PC-9 (cell line): ENCODE measurements around the gene IFNLR1.

Source experiments
- CTCF ChIP-seq: fragments of 200-600 bp; sonication (generic); conservative IDR thresholded peaks from 2 replicates; pipeline ENCODE4 v1.6.1; 2017; ENCODE audit warnings: mixed run types, antibody characterized with exemption, mild to moderate bottlenecking, moderate library complexity
- EZH2 ChIP-seq: fragments of 200-600 bp; sonication (generic); IDR thresholded peaks from 2 replicates; pipeline ENCODE4 v1.8.0; 2017; ENCODE audit warnings: antibody characterized with exemption, low read depth

- TF ChIP-seq CTCF (no peak), EZH2 (no peak)
These were observed 78.5 kb downstream of the IFNLR1 start for GRCh38 chr1:24108334-24109165.
